Measurements from ENCODE around the gene TYW1.

DNA sequence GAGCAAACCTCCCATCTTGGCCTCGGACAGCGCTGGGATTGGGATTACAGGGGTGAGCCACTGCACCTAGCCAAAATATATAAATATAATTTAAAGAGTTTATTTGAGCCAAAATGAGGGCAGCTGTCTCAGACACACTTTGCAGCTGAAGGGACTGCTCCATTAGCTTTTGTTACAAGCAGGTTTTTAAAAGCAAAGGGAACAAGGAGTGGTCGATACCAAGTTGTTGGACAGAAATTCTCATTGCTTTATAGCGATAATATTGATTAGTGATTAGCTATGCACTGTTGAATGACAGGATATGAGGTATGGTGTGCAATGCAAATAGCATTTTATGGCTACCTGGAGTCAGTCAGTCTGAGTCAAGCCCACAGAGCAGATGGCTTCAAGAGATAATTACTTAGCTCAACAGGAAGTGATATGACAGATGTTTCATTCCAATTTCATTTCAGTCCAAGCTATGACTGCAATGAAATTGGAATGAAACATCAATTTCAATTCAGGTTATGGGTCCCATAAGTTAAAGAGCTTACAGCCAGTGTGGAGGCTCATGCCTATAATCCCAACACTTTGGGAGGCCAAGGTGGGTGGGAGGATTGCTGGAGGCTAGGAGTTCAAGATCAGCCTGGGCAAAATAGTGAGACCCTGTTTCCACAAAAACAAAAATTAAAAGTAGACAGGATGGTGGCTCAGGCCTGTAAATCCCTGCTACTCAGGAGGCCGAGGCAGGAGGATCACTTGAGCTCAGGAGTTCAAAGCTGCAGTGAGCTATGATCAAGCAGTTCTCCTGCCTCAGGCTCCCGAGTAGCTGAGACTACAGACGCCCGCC is 23.1 kb downstream of the TYW1 start:
- TF ChIP-seq, protein P1, sequence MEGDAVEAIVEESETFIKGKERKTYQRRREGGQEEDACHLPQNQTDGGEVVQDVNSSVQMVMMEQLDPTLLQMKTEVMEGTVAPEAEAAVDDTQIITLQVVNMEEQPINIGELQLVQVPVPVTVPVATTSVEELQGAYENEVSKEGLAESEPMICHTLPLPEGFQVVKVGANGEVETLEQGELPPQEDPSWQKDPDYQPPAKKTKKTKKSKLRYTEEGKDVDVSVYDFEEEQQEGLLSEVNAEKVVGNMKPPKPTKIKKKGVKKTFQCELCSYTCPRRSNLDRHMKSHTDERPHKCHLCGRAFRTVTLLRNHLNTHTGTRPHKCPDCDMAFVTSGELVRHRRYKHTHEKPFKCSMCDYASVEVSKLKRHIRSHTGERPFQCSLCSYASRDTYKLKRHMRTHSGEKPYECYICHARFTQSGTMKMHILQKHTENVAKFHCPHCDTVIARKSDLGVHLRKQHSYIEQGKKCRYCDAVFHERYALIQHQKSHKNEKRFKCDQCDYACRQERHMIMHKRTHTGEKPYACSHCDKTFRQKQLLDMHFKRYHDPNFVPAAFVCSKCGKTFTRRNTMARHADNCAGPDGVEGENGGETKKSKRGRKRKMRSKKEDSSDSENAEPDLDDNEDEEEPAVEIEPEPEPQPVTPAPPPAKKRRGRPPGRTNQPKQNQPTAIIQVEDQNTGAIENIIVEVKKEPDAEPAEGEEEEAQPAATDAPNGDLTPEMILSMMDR (conservative IDR thresholded peaks at IDR 0.05): no peak
- TF ChIP-seq EZH2 (IDR thresholded peaks at IDR 0.05; ENCODE audit: low read depth): no peak
